GM21786 (cell line): ENCODE measurements around the gene COLEC12.
"Not testable (repeated sequence)": the region's sequence is repeated elsewhere in the genome, so short reads cannot be mapped to it uniquely, and the experiment has no call there.

Experiments
- ATAC-seq: cut with Tn5 transposase; IDR thresholded peaks from one replicate; pipeline ENCODE4 v1.9.1; 2021; ENCODE audit not compliant: unreplicated experiment

COLEC12 gene

DNA sequence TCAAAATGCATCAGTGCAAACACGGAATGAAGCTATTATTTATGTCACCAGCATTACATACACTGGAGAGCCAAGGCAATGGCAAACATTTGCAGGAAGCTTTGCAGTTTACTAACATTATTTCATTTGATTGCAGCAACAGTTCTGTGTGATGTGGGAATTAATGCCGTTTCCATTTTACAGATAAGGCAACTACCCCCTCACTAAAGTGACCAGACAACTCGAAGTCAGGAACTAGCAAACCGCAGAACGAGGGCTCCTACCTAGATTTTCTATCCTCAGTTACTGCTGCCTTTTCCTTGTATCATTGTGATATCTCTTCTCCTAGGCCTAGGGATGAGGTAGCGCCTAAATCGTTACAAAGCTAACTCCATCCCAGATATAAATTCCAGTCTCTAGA lies 85.5 kb downstream of the COLEC12 start:
- ATAC-seq, result no peak

DNA sequence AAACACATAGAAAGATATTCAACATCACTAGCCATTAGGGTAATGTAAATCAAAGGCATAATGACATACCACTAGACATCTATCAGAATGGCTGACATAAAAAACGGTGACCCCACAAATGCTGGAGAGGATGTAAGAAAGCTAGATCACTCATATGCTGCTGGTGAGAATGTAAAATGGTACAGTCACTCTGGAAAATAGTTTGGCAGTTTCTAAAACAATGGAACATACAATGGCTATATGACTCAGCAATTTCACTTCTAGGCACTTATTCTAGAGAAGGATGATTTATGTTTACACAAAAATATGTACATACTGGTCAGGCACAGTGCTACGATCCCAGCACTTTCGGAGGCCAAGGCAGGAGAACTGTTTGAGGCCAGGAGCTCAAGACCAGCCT lies 87.3 kb downstream of the COLEC12 start:
- ATAC-seq, result no peak

DNA sequence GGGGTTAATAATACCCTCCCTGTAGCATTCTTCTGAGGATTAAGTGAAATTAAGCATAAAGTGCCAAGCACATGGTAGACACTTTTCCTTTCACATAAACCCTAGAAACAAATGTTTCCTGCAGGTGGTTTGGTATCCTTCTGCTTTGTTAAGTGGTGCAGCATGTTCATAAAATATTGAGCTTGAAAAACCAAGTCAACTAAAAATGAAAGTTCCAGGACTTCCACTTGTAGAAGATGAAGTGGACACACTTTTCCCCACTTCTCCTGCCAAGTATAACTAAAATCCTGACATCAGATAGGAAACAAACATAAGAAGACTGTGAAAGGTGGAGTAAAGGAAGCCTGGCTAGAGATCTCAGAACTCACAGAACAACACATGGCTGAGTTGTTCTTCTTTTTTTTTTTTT lies 90.5 kb downstream of the COLEC12 start:
- ATAC-seq, result no peak

DNA sequence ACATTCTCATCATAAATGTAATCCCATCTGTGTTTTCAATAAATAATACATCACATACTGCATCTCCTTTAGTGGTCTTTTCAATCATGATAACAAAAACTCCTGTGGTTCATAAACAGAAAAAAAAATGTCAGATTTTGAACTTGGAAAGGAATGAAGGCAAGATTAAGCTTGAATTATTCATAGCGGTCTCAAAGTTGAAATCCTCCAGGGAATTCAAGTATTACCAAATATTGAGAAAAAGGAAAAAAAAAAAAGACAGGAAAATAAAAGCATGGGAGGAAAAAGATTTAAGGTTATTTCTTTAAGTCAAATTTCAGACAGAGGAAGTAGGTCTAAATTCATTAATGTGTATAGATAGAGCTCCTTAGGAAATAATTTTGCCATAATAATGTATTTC lies 92.1 kb downstream of the COLEC12 start:
- no peak for ATAC-seq

DNA sequence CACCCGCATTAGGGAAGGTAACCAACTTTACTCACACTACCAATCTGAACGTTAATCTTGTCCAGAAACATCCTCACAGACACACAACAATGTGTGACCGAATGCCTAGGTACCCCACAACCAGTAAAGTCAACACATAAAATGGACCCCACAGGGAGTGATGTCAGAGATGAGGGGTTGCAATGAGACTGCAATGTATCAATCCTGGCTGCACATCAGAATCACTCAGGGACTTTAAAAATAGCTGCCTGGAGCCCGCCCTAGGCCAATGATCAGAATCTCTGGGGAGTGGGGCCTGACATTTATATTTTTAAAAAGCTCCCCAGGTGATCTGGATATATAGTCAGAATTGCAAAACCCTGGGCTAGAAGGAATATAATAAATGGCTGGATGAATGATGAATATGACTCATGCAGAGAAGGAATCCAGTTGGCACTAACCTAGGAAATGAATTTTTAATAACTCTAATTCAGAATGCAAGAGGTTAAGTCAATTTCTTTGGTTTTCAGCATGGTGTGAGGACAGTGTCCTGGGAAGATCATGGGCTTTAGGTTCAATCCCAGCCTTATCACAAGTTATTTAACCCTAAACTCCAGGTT lies 92.8 kb downstream of the COLEC12 start:
- no peak for ATAC-seq

DNA sequence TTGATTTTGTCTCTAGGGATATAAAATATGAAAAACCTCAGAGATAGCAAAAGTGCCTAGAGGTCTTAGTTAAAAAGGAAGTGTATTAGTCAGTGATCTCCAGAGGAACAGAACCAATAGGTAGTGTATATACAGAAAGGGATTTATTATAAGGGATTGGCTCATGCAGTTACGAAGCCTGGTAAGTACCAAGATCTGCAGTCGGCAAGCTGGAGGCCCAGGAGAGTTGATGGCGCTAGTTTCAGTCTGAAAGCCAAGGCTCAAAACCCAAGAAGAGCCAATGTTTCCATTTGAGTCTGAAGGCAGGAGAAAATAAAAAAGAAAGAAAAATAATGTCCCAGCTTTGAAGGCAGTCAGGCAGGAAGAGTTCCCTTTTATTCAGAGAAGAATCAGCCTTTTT lies 93.3 kb downstream of the COLEC12 start:
- ATAC-seq, result no peak

DNA sequence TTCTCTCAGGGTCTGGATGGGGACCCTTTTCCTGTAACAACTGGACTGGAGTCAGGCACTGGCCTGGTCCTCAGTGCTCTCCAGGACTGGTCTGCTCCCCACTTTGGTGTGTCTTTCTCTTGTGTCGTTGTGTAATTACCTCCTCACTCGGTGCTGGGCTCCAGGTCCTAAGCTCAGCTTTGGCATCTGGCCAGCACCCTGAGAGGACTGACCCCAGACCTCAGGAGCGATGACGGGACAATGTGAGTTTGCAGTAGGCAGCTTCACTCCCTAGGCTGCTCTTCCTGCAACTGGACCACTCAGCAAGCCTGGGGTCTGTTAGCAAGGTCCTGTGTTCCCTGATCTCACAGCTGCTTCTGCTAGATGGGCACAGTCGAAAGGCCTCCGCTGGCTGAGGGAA lies 93.8 kb downstream of the COLEC12 start:
- no peak for ATAC-seq

DNA sequence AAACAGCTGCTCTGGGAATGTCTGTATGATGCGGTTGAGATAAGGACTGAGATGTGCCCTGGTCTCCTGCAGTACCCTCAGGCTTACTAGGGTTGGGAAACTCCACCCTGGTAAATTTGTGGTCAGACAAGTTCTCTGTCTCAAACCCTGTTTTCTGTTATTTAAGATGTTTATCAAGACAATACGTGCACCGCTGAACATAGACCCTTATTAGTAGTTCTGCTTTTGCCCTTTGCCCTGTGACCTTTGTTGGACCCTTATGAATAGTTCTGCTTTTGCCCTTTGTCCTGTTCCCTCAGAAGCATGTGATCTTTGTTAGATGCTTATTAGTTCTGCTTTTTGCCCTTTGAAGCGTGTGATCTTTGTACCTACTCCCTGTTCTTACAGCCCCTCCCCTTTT lies 95.5 kb downstream of the COLEC12 start:
- ATAC-seq, result not testable (repeated sequence)

DNA sequence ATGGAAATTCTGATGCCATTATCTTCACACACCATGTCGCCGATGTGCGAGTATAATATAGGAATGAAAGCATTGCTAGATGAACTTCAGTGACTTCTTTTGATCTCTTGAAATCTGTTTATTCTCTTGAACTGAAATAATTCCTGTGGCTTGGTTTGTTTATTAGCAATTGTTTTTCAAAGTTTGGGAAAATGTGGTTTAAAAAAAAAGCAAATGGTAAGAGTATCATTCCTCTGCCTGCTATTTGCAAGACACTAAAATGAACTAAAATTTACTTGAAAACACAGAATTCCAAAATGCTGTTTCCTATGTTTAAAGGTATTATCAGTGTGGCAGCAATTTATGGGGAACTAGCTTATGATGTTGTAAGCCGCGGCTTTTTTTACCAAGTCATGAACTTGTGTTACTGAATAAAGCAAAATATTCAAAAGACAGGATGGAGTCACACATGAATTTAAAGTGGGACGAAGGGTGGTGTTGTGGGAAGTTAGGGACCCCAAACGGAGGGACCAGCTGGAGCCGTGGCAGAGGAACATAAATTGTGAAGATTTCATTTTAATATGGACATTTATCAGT lies 96.4 kb downstream of the COLEC12 start:
- ATAC-seq, result no peak

DNA sequence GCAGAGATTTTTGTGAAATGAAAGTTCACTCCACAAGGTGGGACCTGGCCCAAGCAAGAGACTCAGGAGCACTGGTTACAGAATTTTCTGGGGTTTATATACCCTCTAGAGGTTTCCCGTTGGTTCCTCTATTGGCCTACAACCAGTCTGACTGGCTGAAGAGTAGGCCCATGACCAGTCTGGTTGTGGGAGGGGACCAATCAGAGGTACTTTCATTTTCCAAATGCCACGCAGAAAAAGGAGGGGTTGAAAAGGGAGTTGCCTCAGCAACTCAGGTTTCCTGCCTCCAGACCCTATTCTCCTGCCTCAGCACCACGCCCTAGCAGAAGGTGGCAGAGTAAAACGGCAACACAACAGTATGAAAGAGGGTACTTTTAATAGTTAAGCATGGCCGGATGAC lies 98.4 kb downstream of the COLEC12 start:
- no peak for ATAC-seq

DNA sequence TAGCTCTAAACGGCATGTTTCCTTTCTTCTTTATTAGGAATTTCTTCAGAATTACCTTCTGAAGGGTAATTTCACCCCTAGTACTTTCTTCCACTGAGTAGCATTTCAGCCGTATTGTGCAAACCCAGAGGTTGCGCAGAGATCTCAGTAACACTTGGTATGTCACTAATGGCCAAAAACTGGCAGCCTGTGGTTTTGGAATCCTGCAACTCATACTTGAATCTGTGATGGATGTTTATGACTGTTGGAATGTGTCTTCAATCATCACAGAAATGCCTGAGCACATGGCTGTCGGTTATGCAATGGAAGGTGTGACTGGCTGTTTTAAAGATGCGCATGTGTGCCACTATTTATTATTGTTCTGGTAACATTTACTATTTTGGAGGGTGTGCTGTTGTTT lies 100.0 kb downstream of the COLEC12 start:
- ATAC-seq, result no peak

DNA sequence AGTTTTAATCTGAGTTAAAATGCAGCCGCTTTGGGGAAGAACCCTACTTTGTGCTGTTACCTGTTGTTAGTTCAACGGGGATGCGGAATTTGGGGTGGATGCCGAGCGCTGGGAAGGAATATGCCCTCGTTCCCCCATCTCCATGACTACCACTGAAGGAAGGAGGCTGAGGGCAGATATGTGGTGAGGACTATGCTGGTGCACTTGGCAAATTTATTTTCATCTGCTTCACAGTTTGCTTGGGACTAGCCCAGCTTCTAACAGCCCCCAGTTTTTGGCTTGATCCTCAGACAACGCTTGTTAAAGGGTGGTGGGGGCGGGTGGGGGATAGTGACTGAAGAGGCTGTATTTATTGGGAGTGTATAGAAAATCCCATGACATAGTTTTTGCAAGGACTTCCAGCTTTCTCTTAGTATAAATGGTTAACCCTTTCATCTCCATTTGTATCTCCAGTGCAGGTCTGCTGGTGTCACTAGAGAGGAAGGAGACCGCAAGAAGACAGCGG lies 100.8 kb downstream of the COLEC12 start:
- no peak for ATAC-seq

DNA sequence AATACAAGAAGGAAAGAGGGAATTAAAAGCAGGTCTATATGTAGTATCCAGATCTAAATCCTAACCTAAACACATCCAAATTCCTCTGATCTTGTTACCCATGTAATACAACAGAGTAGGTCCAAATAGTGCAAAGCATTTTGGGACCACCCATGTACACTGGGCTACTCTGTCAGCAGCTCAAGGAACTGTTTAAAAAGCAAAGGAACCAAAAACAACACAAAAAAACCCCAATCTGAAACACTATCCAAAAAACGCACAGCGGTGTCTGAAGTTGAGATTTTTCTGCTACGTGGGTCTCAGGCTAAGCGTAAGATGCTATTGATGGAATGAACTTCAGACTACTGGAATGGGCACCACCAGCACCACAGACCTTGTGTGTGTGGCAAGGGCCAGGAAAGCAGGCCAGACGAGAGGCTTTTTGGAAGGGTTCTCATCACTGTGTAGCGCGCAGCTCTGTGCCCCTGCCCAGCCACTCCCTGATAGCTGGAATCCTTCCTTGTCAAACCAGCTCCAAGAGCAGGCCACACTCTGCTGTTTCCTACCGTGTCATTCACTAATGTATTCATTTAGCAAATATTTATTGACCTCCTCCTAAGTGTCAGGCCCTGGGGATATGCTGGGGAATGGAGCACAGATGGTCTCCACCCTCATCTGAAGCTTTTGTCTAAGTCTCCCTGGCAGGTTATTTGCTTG lies 101.4 kb downstream of the COLEC12 start:
- no peak for ATAC-seq

DNA sequence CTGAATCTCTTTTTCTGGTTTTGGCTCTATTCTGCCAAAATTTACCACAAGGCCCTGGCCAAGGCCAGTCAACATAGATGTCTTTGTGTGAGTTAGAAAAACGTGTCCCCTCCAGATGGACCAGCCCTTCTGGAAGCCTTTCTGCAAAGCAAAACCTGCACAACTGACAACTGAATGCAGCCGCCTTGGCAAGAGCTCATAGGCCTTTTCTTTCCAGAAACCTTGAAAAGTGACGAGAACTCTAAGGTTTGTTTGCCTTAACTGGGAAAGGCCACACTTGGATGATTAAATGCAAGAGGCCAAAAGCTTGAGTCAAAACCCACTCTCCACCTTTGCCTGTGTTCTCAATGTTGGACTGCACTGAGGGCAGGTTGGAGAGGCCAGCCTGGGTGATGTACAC lies 103.9 kb downstream of the COLEC12 start:
- ATAC-seq, result no peak

DNA sequence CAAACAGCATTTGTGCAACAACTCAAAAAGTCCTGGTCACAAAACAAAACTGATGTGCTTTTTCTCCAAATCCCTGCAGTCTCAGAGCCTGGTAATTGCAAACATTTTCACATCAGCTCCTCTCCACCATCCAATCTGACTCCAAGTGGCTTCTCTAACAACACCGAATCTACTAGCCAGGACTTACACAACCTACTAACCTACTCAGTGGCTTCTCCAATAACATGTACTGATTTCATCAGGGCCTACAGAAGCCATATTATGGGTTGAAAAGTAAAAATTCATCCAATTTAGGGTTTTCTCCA lies 104.3 kb downstream of the COLEC12 start:
- ATAC-seq, result no peak

DNA sequence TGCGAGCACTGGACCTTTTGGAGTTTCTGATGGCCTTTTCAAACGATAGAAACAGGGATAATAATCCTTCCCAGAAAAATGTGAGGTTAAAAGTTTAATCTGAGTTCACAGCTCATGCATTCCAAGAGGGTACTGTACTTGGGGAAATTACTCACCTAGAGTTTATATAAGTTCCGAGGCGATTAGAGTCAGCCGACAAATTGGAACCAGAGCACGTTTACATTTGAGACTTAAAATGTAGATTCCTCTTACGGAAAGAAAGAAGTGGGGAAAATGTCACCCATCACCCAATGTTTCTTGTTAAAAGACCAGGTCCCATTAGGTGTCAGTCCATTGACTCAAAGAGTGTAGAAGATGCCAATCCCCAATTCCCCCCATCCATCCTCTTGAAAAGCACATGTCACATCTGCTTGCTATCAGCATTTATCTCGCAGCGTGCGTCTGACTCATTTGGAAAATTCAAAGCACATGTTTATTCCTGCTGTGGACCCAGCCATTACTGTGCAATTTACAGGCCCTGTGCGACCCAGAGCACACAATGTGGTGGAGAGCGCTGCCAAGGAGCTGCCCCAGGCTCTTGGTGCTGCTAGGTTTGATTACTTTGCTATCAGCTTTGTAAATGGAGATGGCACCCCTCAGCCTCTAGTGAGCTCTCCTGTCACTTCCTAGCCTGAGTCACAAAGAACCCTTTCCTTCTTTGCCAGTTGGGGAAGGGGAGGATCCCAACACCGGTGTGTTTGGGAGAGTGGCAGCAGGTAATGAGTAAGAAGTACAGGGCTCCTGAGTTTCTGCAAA lies 104.8 kb downstream of the COLEC12 start:
- ATAC-seq, result no peak

DNA sequence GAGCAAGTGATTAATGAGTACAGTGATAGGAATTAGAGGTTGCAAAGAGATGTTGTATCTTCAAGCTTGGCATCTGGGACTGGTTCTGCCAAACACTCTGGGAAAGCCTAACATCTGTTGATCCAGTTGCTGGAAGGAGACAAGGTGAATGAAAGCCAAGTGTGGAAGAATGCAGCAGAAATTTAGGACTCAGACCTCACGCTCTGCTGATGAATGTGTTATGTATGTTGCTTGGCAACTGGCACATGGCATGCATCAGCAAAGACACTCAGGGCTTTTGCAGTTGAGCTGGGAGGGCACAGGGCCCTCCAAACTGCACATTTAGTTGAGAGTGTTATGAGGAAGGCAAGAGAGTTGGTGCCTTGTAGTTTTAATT lies 105.5 kb downstream of the COLEC12 start:
- ATAC-seq, result no peak

DNA sequence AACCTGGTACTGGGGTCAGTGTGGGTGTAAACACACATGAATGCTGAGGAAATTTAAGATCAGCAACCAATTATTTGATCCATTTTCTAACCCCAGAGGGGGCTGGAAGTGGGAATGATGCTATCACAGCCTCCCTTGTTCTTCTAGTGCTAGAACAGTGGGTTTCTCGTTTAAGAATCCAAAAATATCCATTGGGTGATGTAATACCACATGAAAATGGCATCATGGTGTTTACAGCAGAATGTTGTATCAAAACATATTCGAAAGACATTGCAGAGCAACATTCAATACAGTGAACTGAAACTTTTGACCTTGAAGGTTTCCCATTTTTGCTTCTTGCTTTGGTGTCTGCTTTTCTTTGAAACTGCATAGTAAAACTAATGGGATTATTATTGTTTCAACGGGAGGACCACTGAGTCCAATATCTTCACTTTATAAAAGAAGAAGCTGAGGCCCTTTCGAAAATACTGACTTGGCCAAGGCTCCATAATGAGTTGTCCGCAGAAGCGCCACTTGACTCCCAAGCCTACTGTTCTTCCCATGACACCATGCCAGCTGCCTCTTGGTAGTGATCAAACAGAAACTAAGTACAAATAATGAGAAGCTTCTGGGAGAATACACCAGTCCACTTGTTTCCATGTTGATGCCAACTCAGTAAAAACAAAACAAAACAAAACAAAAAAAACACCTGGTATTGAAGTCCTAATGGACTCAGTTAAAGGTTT lies 106.1 kb downstream of the COLEC12 start:
- ATAC-seq, result no peak

DNA sequence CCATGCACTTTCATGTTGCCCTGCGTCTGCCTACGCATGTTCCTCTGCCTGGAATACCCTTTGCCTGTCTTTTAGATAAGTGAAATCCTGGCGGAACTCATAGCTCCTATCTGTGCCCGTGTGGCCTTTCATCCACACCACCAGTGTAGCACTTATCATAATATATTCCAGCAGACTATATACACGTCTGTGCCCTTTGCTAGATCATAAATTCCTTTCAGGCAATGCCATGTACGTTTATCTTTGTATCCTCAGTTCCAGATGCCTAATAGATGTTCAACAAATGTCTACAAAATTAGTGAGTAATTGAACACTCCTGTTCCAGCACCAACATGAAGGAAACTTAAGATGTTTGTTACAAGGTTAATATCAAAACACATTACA lies 106.9 kb downstream of the COLEC12 start:
- ATAC-seq, result no peak

DNA sequence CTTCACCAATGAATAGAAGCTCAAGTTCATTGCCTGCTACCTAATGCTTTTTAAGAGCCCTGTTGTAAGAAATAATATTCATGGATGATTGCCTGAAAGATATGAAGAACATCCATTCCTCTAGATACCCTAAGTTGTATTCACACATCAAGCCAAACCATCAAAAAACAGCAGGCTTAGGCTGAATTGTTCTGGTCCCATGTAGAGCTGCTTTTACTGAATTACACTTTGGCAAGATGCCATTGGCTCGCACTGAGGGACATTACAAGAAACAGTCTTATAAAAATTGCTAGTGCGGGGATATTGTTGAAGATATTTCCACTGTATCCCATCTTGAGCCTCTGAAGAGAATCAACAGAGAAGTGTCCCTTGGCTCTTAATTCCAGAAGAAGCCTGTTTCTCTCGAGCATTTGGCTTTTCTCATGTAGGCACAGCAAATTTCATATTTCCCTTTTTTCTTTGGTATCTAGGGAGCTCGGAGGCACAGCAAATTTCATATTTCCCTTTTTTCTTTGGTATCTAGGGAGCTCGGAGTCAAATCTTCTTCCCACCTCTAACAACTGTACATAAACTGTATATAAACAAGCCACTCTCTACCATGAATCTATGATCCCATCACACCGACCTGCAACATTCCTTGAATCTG lies 107.5 kb downstream of the COLEC12 start:
- no peak for ATAC-seq
